GM12878 (cell line): ENCODE data around the gene NUAK2.

Experiments
- ATF3 ChIP-seq: IDR thresholded peaks from 2 replicates; pipeline ENCODE4 v1.6.1; 2011; ENCODE audit warnings: low read depth, mild to moderate bottlenecking, low read length, moderate library complexity, borderline replicate concordance; ENCODE audit errors: extremely low read depth
- TF ChIP-seq, protein P1 (sequence below), 3 experiments: IDR thresholded peaks in 2 of 3; conservative IDR thresholded peaks in 1 of 3; 2 replicates each; pipeline ENCODE4 v1.5.1; 2011; ENCODE audit warnings: low read depth in 3 of 3, low read length in 3 of 3, mild to moderate bottlenecking in 3 of 3, control low read depth in 2 of 3, moderate library complexity in 2 of 3, inconsistent platforms in 1 of 3, mixed read lengths in 1 of 3; ENCODE audit not compliant: control insufficient read depth in 2 of 3, insufficient read depth in 1 of 3; ENCODE audit errors: extremely low read depth in 1 of 3

- TF ChIP-seq, protein P1, sequence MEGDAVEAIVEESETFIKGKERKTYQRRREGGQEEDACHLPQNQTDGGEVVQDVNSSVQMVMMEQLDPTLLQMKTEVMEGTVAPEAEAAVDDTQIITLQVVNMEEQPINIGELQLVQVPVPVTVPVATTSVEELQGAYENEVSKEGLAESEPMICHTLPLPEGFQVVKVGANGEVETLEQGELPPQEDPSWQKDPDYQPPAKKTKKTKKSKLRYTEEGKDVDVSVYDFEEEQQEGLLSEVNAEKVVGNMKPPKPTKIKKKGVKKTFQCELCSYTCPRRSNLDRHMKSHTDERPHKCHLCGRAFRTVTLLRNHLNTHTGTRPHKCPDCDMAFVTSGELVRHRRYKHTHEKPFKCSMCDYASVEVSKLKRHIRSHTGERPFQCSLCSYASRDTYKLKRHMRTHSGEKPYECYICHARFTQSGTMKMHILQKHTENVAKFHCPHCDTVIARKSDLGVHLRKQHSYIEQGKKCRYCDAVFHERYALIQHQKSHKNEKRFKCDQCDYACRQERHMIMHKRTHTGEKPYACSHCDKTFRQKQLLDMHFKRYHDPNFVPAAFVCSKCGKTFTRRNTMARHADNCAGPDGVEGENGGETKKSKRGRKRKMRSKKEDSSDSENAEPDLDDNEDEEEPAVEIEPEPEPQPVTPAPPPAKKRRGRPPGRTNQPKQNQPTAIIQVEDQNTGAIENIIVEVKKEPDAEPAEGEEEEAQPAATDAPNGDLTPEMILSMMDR (IDR thresholded peaks at IDR 0.05 in 2 of 3, conservative IDR thresholded peaks at IDR 0.05 in 1 of 3; ENCODE audit: control insufficient read depth in 2 of 3, extremely low read depth in 1 of 3, insufficient read depth in 1 of 3, low read depth in 3 of 3, low read length in 3 of 3) = no peak
- TF ChIP-seq ATF3 = no peak
Measured at GRCh38 chr1:205258261-205258691, 63.3 kb downstream of the NUAK2 start.
